GM18951 (cell line): ENCODE measurements around the gene REV1.

ENCODE experiments used
- POLR2A ChIP-seq: IDR thresholded peaks from 4 replicates; pipeline ENCODE4 v1.6.1; 2011; ENCODE audit warnings: mild to moderate bottlenecking; ENCODE audit not compliant: insufficient read length, insufficient read depth; ENCODE audit errors: extremely low read depth
- in situ Hi-C: fragments of 300-500 bp; cut with MboI; formaldehyde crosslinking; loops from one replicate; pipeline ENCODE4 v1.12.0; 2022; ENCODE audit warnings: low sequenced_read_pairs, mixed read lengths, inconsistent platforms; ENCODE audit not compliant: unreplicated experiment

REV1 gene

DNA sequence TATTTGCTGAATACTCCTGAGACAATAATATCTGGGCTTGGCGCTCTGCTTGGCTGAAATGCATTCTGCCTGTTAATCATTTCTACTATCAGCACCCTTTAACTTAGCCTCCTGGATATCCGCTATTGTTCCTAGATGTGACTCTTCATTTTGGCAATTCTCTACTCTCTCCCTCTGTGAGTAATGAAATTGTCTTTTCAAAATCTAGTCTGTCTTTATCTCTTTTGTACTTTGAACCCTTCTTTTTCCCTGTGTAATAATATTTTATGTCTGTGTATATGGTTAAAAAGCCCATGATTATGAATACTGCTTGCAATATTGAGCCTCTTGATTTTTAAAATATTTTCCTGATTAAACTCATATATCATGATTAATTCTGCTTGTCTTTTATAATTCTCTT is 6.2 kb upstream of the REV1 start:
- no peak for TF ChIP-seq POLR2A
- in situ Hi-C loops = loop anchor here (25.0 kb wide), 1 partner anchor 309 kb away; the partner anchor contains the start of genes MITD1 and MRPL30

DNA sequence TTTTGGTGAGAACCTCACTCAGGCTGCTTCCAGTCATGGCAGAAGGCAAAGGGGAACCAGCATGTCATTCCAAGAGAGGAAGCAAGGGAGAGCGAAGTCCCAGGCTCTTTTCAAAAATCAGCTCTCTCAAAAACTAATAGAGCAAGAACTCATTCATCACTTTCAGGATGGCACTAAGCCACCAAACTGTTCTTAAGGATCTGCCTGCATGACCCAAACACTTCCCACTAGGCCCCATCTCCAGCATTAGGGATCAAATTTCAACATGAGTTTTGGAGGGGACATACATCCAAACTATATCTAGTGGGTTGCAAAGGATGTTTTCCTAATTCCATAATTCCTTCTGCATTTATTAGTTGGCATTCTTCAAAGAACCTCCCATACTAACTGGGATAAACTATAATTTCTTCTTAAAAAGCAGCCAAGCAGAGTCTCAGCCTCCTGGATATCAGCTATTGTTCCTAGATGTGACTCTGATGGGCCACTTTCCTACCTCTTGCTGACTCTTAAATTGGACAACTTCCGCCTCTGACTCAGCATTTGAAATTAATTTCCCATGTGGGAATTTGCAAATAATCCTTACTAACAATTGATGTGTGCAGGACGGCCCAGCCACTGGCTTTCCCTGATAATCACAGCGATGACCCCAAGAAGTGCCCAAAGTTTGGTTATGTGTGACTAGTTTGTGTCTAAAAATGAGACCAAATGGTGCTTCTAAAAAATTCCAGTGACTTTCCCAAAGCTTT is 5.5 kb upstream of the REV1 start:
- no peak for TF ChIP-seq POLR2A
- in situ Hi-C loops = loop anchor here (25.0 kb wide), 1 partner anchor 308 kb away; the partner anchor contains the start of genes MITD1 and MRPL30

DNA sequence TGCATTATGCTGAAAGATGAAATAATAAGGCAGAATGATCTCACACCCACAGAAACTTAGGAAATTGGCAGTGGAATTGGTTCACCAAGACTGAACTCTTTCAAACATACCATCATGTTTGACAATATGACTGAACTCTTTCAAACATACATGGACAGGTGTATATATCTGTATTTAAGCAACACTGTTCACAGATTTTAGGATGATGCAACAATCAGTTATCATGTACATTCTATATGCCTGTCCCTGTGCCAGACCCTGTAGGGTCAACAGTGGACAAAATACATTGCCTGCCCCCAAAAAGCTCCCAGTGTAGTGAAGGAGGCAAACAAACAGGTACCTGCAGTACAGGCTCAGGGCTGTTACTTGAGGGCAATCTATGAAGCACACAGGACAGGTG is 2.9 kb upstream of the REV1 start:
- TF ChIP-seq POLR2A = no peak
- in situ Hi-C loops = loop anchor here (25.0 kb wide), 1 partner anchor 305 kb away; the partner anchor contains the start of genes MITD1 and MRPL30

DNA sequence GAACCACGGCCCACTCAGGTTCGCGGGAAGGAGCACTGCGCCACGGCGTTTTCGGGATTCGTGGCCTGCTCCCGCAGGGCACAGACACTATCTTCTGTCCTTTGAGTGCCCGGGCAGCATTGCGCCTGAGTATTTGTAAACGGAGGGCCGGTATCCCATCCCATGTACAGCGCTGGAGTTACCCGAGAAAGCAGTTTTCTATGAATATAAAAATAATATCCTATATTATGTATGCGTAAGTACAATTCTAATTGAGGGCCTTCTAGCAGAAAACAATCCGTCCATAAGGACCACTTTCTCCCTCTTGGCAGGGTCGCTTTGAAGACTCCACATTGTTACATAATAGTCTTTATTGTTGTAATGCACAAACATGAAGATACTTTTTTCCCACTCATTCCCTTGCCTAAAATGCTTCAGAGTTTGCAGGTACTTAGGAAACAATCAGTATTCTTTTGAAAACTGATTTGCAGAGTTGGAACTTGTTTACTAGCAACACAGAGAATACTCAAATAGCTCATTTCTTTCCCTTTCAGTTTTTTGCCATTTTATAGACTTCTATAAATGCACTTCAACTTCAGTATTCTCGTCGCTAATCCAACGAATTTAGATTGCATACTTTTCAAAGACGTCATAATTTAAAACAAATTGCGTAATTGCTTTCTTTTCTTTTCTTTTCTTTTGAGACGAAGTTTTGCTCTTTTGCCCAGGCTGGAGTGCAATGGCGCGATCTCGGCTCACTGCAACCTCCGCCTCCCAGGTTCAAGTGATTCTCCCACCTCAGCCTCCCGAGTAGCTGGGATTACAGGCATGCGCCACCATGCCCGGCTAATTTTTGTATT is 1.0 kb upstream of the REV1 start:
- in situ Hi-C loops = loop anchor here (25.0 kb wide), 1 partner anchor 304 kb away; the partner anchor contains the start of genes MITD1 and MRPL30
- TF ChIP-seq POLR2A = no peak

DNA sequence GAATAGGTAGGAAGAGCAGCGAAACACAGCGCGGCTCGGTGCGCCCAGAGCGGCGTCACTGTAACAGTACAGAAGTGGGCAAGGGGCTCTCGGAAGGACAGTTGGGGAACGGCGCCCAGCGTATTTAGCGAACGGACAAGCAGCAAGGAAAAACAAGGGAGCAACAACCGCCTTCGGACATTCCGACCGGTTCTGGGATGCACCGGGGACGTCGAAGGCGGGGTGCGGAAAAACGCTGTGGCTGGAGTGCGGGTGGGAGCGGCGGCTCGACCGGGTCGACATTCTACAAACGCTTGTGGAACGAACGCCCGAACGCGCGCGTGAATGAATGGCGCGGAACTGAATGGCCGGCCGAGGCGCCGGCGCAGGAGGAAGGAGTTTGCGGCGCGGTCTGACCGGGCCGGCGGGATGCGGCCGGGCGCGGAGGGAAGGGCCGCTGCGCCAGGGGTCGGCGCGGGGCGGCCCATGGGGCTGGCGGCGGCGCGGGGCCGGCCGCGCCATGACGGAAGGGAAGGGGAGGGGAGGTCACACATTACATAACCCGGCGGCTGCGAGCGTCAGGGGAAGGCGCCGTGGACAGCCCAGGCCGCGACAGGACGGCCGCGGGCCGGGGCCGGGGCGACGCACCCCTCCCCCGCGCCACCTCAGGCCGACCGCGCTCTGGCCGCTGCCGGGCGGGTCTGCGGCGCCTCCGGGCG is 605 bp downstream of the REV1 start:
- in situ Hi-C loops = loop anchor here (25.0 kb wide), 1 partner anchor 302 kb away; the partner anchor contains the start of genes MITD1 and MRPL30
- no peak for TF ChIP-seq POLR2A

DNA sequence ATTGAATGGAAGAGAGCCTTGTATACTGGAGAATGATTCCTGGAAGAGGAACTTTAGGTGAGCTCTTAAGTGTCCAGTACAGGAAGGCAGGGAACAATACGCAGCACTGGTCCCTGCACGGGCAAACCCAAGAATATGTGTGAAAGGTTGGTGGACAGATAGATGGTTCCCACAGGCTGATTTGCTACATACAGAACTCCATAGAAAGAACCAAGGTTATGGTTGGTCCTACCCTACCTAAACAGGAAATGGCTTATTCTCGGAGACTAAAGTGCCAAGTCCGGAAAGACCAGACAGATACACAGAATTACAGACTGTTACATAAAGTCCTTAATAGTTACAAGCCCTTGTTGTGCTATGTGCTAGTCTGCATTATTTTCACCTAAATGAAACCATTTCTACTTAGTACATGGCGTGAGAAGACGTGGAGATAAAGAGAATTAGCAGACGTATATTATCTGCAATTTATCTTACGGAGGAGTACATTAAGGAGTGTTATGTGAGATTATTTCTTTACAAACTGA is 1.2 kb downstream of the REV1 start:
- TF ChIP-seq POLR2A = no peak
- in situ Hi-C loops = loop anchor here (25.0 kb wide), 1 partner anchor 301 kb away; the partner anchor contains the start of genes MITD1 and MRPL30

DNA sequence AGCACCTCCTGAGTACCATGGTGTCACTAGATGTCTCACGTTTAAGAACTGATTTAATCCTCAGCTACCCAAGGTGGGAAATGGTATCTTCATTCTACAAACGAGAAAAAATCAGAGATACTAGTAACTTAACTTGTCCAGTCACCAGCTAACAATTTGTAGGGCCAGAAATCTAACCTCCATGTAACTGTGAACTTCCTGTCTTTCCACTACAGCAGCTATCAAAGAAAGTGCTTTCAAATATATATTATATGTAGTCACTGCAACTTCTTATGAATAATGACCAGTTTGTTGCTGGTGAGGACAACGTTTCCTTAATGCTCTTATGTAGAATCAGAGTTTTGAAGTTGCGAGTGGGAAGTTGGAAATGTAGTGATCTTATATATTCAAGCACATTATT is 1.9 kb downstream of the REV1 start:
- TF ChIP-seq POLR2A = no peak
- in situ Hi-C loops = loop anchor here (25.0 kb wide), 1 partner anchor 301 kb away; the partner anchor contains the start of genes MITD1 and MRPL30

DNA sequence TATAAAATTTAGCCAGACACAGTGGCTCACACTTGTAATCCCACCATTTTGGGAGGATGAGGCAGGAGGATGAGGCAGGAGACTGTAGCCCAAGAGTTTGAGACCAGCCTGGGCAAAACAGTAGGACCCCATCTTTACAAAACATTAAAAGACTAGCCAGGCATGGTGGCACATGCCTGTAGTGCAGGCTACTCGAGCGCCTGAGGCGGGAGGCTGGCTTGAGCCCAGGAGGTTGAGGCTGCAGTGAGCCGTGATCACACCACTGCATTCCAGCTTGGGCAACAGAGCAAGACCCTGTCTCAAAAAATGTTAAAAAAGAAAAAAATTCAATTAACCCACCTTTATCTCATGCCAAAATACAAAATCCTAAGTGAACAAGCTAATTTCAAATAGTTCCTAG is 4.0 kb downstream of the REV1 start:
- in situ Hi-C loops = loop anchor here (25.0 kb wide), 1 partner anchor 299 kb away; the partner anchor contains the start of genes MITD1 and MRPL30
- no peak for TF ChIP-seq POLR2A

DNA sequence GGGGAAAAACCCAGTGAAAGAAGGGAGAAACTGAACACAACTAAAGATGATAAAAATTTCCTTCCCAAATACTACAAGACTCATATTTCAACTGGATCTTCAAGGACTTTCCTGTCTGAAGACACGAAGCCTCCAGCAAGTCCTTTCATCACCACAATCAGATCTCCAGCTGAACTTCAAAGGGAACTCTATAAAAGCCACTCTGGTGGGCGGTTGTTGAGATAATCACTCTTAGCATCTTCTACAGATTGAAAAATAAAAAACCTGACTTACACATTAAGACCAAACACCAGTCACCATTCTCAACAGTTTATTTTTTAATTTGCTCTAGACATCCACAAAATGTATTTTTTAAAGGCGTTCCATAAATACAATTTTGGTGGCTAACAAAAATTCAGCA is 4.4 kb downstream of the REV1 start:
- no peak for TF ChIP-seq POLR2A
- in situ Hi-C loops = loop anchor here (25.0 kb wide), 1 partner anchor 298 kb away; the partner anchor contains the start of genes MITD1 and MRPL30

DNA sequence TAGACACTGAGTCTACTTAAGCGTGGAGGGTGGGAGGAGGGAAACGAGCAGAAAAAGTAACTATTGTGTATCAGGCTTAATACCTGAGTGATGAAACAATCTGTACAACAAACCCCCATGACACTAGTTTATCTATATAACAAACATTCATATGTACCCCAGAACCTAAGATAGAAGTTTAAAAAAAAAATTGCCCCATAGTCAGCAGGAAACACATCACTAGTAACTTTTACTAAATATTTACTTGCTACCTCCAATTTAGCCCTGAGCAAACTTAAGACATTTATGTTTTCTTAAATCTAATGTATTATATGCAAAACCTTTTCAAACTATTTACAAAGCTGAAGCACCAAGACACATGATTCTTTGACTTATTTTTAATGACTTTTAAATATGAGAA is 5.6 kb downstream of the REV1 start:
- in situ Hi-C loops = loop anchor here (25.0 kb wide), 1 partner anchor 297 kb away; the partner anchor contains the start of genes MITD1 and MRPL30
- TF ChIP-seq POLR2A = no peak

DNA sequence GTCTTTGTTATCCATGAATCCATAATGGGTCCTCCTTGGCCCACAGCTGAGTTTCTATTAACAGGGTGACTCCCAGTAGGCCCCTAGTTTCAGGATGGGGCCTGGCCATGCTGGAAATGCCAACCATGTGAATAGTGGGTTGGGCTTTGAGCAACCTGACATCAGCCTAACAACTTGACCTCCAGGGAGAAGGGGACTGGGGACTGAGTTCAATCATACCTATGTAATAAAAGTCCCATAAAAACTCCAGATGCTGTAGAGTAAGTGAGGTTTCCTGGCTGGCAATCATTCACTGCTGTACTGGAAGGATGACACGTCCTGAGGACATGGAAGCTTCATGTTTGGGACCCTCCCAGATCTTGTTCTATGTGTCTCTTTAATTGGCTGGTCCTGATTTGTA is 7.9 kb downstream of the REV1 start:
- in situ Hi-C loops = loop anchor here (25.0 kb wide), 1 partner anchor 295 kb away; the partner anchor contains the start of genes MITD1 and MRPL30
- TF ChIP-seq POLR2A = no peak

DNA sequence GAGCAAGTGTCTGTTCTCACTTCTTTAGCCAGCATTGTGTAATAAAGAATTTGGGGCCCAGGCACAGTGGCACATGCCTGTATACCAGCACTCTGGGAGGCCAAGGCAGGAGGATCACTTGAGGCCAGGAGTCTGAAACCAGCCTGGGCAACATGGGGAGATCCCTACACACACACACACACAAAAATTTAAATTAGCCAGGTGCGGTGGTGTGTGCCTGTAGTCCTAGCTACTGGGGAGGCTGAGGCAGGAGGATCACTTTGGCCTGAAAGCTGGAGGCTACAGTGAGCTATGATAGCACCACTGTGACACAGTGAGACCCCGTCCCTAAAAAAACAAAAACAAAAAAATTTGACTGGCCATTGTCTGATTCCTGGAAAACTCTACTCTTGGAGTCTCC is 8.3 kb downstream of the REV1 start:
- no peak for TF ChIP-seq POLR2A
- in situ Hi-C loops = loop anchor here (25.0 kb wide), 1 partner anchor 294 kb away; the partner anchor contains the start of genes MITD1 and MRPL30
